OCI-LY7 (cell line): ENCODE data around the gene NEDD4.

ENCODE experiments used
- EZH2phosphoT487 ChIP-seq: fragments of 200-600 bp; sonication (generic); IDR thresholded peaks from 2 replicates; pipeline ENCODE4 v1.6.1; 2018; ENCODE audit warnings: low read depth, borderline replicate concordance, mild to moderate bottlenecking, mixed run types, antibody characterized with exemption, low read length, moderate library complexity, mixed read lengths
- TF ChIP-seq, protein P1 (sequence below): fragments of 200-600 bp; sonication (generic); conservative IDR thresholded peaks from 2 replicates; pipeline ENCODE4 v1.5.1; 2014; ENCODE audit warnings: mild to moderate bottlenecking, antibody characterized with exemption, low read length, moderate library complexity, mixed read lengths

DNA sequence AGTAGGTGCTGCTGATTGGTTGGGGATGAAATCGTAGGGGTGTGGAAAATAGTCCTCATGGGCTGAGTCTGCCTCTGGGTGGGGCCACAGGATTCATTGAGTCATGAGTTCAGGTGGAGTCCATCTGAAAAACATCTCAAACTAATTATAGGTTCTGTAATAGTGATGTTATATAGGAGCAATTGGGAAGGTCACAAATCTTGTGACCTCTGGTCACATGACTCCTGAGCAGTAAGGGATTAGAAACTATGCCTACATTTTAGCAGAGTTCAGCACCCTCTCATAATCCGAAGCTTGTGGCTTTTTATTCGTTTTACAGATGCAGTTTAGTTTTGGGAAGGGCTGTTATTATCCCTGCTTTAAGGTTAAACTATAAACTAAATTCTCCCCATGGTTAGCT, 22.9 kb upstream of the NEDD4 start:
- TF ChIP-seq, protein P1, sequence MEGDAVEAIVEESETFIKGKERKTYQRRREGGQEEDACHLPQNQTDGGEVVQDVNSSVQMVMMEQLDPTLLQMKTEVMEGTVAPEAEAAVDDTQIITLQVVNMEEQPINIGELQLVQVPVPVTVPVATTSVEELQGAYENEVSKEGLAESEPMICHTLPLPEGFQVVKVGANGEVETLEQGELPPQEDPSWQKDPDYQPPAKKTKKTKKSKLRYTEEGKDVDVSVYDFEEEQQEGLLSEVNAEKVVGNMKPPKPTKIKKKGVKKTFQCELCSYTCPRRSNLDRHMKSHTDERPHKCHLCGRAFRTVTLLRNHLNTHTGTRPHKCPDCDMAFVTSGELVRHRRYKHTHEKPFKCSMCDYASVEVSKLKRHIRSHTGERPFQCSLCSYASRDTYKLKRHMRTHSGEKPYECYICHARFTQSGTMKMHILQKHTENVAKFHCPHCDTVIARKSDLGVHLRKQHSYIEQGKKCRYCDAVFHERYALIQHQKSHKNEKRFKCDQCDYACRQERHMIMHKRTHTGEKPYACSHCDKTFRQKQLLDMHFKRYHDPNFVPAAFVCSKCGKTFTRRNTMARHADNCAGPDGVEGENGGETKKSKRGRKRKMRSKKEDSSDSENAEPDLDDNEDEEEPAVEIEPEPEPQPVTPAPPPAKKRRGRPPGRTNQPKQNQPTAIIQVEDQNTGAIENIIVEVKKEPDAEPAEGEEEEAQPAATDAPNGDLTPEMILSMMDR: no peak
- TF ChIP-seq EZH2phosphoT487: no peak
